Activated CD8-positive, alpha-beta memory T cell treated with anti-CD3 and anti-CD28 coated beads, Interleukin-2, amount 50 U/mL, for 48 hours (primary cell): ENCODE measurements around the gene FAM241B.

Source experiments
- DNase-seq: peaks from one replicate; pipeline ENCODE4 v3.0.0-alpha.2; 2020

FAM241B gene, protein sequence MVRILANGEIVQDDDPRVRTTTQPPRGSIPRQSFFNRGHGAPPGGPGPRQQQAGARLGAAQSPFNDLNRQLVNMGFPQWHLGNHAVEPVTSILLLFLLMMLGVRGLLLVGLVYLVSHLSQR

DNA sequence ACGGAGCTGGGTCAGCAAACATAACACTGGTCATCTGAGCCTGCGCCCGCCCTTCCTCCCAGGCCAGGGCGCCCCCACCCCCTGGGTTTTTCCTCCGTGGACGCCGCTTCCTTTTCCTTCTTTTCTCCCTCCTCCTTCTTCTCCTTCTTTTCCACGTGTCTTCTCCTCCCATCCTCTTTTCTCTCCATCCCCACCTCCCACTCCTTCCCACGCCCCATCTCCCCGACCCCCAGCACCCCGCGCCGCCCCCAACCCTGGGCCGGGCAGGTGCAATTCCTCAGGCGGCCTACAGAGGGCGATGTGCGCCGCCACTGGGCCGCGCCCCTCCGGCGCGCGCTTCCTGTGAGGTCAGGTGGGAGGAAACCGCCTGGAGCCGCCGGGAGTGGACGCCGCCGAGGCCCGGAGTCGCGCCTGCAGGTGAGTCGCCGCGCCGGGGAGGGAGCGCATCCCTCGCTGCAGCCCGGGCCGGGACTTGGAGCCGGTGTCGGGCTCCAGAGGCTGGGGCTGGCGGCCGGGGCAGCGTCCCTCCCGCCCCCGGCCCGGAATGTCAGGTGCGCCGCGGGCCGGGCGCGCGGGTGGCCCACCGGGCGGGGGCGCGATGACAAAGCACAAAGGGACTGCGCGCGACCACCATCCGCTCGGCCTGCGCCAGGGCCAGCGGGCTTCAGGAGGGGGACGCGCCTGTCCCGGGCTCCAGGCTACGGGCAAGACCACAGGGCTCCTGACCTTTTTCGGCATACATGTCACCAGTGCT lies at the start of gene FAM241B:
Gene FAM241B (plus strand): TSS at position 351 of the 754 bp plus-strand sequence. CDS start 1,497 bp downstream, outside the sequence.
- peak; percentile 92 for DNase-seq

- DNase-seq = no peak
Observed at GRCh38 chr10:69580435-69580834, 49.6 kb upstream of the FAM241B start.

DNA sequence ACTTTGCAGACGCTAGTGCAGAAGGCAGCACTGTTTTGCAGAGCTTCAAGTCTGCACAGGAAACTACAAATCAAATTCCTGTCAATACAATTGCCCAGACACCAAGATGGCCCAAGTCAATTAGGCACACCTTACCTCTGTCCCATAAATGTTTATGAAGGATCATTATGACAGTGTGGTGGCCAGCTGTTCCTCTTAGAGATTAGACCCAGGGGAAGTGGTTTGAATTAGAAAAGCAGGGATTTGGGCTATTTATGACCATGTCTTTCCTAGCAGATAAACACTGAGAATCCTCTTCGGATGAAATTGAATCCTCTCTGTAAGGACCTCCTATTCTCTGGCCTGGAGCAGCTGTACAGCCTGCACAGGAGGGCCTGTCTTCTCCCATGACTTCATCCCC lies 46.9 kb upstream of the FAM241B start:
- DNase-seq = no peak

DNA sequence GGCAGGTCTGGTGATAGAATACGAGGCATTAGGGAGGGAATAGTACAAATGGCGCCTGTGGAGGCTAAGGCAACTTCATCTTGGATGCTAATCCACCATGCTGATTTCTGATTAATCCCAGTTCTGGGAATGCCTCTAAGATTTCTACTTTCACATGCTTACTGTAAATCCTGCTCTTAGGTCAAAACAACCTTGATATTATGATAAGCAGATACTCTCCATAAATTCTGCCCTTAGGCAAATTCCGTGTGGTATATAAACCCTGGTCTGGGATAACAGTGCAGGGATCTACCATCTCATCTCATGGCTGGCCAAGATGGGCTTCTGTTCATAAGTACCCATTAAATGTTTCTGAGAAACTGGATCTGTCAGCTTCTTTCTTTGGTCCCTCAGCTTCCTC lies 45.4 kb upstream of the FAM241B start:
- DNase-seq = no peak

DNA sequence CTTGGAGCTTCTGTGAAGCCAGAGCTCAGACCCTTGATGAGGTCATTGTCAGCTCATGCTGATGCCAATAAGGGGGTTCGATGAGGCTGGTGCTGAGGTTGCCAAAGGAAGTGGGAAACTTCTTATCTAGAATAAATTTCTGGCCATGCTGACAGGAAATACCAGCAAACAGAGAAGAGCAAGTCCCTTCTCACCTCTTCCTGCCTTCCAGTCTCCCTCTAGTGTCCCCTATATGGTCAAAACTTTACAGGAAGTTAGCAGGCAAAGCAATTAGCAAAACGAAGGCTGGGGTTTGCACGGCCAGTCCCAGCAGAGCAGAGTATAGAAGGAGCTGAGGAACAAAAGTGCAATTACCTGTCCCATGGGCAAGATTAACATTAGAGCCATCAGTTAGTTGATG lies 41.7 kb upstream of the FAM241B start:
- no peak for DNase-seq

DNA sequence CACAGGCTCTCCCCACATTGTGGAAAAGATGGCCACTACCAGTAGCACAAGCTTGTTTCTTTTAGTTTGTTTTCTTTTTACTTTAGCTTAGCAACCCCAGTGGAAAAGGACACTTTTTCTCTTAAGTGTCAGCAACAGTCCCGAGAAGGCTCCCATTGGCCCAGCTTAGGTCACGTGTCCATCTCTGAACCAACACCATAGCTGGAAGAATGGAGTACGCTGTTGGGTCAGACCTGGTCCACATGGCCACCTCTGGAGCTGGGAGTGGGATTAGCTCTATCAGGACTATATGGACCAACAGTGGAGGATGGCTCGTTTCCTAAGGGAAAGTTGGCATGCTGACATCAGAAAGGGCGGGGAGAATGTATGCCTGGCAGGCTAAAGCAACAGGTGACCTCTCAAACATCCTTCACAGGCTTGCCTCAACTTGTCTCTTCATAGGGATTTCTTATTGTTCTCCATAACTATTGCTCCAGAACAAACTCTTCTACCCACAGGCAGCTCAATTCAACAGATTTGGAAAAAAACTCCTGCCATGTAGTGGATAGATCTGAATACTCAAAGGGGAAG lies 29.2 kb upstream of the FAM241B start:
- DNase-seq = no peak

- no peak for DNase-seq
Observed at GRCh38 chr10:69609077-69609476, 21.0 kb upstream of the FAM241B start.

DNA sequence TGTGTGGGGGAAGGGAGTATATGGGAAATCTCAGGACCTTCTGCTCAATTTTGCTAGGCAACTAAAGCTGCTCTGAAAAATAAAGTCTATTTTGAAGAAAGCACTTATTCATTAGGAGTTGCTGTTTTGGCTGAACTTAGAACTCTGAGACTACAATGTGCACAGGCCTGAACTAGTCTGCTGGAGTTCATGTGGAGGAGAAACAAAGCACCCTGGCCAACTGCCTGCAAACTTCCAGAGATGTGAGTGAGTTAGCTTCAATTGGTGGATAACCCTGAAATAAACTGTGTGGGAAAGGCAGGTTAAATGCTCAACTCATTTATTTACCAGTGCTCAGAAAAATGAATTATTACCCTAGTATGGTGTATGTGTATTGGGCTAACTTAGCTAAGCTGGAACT lies 17.3 kb upstream of the FAM241B start:
- DNase-seq = no peak

GRCh38 chr10:69614130-69614529 lies 15.9 kb upstream of the FAM241B start:
- DNase-seq = no peak

DNA sequence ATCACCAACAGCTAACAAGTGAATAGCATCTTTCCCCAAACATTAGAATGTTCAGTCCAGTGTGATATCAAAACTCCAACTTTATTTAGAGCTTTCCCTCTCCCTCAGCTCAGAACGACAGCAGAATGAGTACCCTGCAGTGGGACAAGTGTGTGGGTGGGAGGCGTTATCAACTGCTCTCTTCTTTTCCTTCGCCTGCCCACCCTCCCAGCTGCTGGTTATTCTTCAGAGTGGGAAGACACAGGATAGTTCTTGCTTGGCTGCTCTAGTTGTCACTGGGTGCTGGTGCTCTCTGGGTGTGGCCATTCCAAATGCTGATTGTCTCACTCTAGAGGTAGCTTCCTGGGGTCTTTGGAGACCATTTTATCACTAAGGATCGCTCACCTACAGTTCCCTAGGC lies 13.7 kb upstream of the FAM241B start:
- no peak for DNase-seq

DNA sequence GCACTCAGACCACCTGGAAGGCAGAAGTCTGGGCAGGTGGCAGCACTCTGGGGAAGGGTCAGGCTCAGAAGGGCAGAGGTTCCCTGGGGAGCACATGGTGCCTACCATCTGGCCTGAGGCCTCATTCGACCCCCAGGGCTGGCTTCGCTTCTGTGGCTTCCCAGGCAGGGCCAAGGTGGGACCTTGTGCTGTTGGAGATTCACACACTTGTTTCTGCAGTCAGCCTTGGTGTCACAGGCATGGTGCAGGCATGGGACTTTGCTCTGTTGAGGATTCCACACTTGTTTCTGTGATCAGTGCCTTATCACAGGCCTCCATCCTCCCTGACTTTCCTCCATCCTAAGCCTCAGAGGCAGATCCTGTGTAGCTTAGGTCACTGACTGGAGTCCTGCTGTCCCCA lies 11.3 kb upstream of the FAM241B start:
- no peak for DNase-seq

- DNase-seq = no peak
Observed at GRCh38 chr10:69619626-69620025, 10.4 kb upstream of the FAM241B start.

DNA sequence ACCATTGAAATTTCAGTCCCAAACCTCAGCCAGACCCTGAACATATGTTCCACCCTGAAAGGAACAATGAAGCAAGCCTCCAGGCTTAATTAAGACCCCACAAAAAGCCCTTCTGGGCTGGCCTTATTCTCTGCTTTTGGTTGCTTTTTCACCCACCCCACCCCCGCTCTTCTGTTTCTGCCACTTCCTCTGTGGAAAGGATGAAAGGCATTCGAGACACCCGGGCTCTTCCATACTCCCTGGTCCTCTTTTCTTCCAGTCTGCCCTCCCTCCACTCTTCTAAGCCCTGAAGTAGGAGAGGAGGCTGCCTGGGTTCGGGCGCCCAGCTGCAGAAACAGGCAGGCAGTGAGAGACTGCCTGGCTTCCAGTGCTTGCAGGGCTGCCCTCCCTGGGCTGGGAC lies 9.4 kb upstream of the FAM241B start:
- no peak for DNase-seq

- no peak for DNase-seq
Observed at GRCh38 chr10:69624245-69624786, 5.7 kb upstream of the FAM241B start.

DNA sequence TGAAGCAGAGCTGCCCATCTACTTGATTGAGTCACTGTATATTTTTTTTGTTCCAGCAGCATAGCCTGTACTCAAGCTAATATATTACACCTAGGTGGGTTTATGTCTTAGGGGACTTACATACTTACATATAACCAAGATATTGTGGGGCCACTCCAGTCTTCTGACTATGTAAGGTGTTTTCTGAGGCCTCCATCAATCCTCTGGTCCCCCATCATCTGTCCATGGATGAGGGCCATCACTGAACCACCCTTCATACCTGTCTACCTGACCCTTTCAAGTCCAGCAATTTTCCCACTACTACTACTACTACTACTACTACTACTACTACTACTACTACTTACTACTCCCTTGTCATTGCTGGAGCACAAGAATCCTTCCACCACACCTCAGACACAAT lies 3.2 kb upstream of the FAM241B start:
- no peak for DNase-seq

DNA sequence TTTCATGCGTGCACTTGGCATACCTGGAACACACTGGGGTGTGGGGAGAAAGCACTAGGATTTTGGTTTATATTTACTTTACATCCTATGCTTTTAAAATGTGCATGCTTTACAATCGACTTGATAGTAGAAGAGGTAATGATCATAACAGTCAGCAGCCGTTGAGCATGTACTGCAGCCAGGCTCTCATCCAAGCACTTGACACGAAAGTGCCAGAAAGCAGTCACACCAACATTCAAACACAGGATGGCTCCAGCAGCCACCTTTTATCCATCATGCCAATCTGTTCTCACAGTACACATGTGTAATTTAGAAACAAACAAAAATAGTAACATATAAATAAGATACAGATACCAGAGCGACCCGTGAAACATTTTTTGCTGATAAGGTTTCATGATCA lies 1.2 kb upstream of the FAM241B start:
- no peak for DNase-seq

- DNase-seq = no peak
Observed at GRCh38 chr10:69629519-69629896, 539 bp upstream of the FAM241B start.

DNA sequence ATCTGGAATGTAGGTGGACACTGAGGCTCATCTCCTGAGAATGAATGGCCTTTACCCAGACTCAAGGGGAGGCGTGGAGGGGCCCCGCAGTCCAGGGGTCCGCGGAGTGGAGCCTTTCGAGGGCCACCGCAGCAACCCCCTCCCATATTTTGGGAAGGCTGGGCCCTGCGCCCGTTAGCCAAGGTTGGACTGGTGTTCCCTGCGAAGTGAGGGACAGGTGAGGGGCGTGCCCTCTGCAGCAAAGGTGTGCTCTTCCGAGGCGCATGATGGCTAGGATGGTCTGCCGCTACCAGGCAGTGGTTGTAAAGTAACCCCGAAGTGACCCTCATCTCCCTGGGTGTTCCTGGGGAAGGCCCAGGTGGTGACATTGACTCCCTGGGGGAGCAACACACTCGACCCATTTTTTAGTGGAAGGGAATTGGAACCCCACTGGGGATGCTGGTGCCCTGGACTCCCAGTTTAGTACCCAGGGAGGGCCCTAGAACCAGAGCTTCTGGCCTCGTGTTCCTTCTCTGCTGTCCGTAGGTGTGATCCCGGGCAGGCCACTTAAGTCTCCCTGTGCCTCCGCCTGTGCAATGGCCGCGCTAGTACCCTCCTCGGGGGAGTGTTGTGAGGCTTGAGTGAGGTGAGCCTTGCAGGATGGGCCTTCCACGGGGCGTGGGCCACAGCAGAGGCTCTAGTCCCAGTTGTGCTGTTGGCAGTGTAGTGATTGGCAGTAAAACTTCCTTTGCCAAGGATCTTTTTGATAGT lies 779 bp downstream of the FAM241B start:
- no peak for DNase-seq

GRCh38 chr10:69631566-69631965 lies 1.5 kb downstream of the FAM241B start:
- DNase-seq = no peak

DNA sequence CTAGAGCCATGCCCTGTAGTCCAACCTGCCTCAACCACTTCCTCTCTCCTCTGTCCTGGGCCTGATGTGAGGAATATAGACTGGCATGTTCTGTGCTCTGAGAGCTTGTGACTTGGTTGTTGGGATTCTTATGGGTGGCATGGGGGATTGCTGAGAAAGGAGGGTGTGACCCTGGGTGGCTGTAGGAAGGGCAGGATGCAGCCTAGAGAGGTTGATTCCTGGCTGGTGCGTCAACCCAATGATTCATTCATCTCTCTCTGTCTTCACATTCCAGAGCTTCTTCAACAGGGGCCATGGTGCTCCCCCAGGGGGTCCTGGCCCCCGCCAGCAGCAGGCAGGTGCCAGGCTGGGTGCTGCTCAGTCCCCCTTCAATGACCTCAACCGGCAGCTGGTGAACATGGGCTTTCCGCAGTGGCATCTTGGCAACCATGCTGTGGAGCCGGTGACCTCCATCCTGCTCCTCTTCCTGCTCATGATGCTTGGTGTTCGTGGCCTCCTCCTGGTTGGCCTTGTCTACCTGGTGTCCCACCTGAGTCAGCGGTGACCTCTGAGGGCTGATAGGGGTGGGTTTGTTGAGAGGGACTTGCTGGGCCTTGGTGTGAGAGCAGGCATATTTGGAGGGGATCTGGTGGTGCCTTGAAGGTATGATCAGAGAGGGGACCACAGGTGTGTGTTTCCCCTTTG lies 2.6 kb downstream of the FAM241B start:
- DNase-seq = no peak

GRCh38 chr10:69633673-69634635 lies 3.9 kb downstream of the FAM241B start:
- peak; percentile 20 for DNase-seq
